ENCODE data around the gene PWWP2A.

PWWP2A gene

GRCh38 chr5:160129841-160130240 lies 10.6 kb upstream of the PWWP2A start:
- DNase-seq = no peak

- no peak for DNase-seq
Measured at GRCh38 chr5:160128632-160129031, 9.4 kb upstream of the PWWP2A start.

GRCh38 chr5:160119905-160120266 lies 636 bp upstream of the PWWP2A start:
- no peak for DNase-seq

GRCh38 chr5:160118349-160119141 lies 705 bp downstream of the PWWP2A start:
- no peak for DNase-seq

- DNase-seq = no peak
Measured at GRCh38 chr5:160116991-160117390, 2.3 kb downstream of the PWWP2A start.

GRCh38 chr5:160108124-160108523 lies 11.1 kb downstream of the PWWP2A start:
- DNase-seq = no peak

- no peak for DNase-seq
Measured at GRCh38 chr5:160105686-160106360, 13.4 kb downstream of the PWWP2A start.

GRCh38 chr5:160097991-160098390 lies 21.3 kb downstream of the PWWP2A start:
- DNase-seq = no peak

GRCh38 chr5:160096178-160096577 lies 23.1 kb downstream of the PWWP2A start:
- no peak for DNase-seq

GRCh38 chr5:160092960-160093707 lies 26.1 kb downstream of the PWWP2A start:
- no peak for DNase-seq

GRCh38 chr5:160092514-160092913 lies 26.7 kb downstream of the PWWP2A start:
- DNase-seq = no peak

GRCh38 chr5:160090059-160090458 lies 29.2 kb downstream of the PWWP2A start:
- no peak for DNase-seq

- no peak for DNase-seq
Measured at GRCh38 chr5:160089531-160089930, 29.7 kb downstream of the PWWP2A start.

- DNase-seq = no peak
Measured at GRCh38 chr5:160088805-160089204, 30.4 kb downstream of the PWWP2A start.

- DNase-seq = no peak
Measured at GRCh38 chr5:160087199-160087598, 32.1 kb downstream of the PWWP2A start.

GRCh38 chr5:160084144-160084543 lies 35.1 kb downstream of the PWWP2A start:
- no peak for DNase-seq

GRCh38 chr5:160083501-160083900 lies 35.7 kb downstream of the PWWP2A start:
- no peak for DNase-seq

- peak; percentile 28 for DNase-seq
Measured at GRCh38 chr5:160082614-160083500, 36.4 kb downstream of the PWWP2A start.

- DNase-seq = no peak
Measured at GRCh38 chr5:160081495-160081894, 37.8 kb downstream of the PWWP2A start.

- no peak for DNase-seq
Measured at GRCh38 chr5:160079753-160080152, 39.5 kb downstream of the PWWP2A start.

- no peak for DNase-seq
Measured at GRCh38 chr5:160076997-160077396, 42.3 kb downstream of the PWWP2A start.

GRCh38 chr5:160075073-160075472 lies 44.2 kb downstream of the PWWP2A start:
- no peak for DNase-seq

GRCh38 chr5:160071916-160072315 lies 47.3 kb downstream of the PWWP2A start:
- DNase-seq = no peak

Data from NCI-H1048 (cell line).